GM18499 (cell line): ENCODE results near the gene GSTA2.
"Not testable (repeated sequence)": the region's sequence is repeated elsewhere in the genome, so short reads cannot be mapped to it uniquely, and the experiment has no call there.

Source experiments
- ATAC-seq: cut with Tn5 transposase; IDR thresholded peaks from one replicate; pipeline ENCODE4 v1.9.1; 2021; ENCODE audit warnings: moderate number of reproducible peaks; ENCODE audit not compliant: insufficient read depth, unreplicated experiment

GSTA2 gene

DNA sequence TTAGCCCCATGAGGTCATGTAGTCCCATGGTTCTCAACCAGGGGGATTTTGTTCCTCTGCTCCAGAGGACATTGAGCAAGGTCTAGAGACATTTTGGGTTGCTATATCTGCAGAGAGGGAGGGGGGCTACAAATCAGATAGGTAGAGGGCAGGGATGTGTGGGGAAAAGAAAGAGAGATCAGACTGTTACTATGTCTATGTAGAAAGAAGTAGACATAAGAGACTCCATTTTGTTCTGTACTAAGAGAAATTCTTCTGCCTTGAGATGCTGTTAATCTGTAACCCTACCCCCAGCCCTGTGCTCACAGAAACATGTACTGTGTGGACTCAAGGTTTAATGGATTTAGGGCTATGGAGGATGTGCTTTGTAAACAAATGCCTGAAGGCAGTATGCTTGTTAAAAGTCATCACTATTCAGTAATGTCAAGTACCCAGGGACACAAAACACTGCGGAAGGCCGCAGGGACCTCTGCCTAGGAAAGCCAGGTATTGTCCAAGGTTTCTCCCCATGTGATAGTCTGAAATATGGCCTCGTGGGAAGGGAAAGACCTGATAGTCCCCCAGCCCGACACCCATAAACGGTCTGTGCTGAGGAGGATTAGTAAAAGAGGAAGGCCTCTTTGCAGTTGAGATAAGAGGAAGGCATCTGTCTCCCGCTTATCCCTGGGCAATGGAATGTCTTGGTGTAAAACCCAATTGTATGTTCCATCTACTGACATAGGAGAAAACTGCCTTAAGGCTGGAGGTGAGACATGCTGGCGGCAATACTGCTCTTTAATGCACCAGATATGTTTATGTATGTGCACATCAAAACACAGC lies 1.4 kb downstream of the GSTA2 start:
- not testable (repeated sequence) for ATAC-seq

DNA sequence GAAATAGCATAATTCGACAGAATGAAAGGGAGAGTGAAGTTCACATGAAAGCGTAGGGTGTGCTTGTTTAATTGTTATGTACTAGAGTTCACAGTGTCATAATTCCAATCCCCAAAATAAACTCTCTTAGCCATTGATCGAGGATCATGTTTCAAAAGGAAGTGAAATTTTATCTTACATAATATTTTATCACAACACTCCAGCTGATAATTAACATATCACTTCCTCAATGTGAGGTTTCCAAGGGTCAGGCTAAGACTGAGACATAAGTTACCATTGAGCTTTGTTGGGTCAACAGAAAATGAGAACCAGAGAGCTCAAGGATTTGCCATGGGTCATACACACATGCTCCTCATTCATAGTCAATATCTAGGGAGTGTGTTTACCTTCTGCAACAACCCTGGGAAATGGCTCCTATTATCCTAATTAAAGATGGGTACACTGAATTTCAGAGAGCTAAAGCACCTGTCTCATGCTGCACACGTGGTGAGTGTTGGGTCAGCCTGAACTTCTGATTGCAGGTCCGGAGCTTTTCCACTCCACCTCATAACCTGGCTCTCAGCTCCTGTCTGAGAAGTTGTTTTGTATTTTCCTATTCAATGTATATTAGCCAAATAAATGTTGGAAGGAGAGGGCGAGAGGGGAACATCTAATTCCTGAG lies 3.0 kb downstream of the GSTA2 start:
- no peak for ATAC-seq

DNA sequence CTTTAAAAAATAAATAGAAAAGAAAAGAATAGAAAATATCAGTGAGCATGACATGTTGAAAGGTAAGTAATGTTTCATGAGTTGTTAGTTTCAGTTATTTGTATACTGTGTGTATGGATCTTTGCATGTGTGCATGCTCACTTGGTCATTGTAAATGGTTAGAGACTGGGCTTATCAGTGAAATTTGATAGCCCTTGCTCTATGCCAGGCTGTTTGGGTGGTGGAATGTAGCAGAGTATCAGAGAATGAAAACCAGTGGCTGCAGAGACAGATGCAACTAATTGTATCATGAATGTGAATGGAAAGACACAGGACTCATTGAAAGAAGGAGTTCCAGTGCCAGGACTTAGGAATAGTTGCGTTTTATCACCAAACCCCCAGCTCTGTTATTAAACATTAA lies 4.2 kb downstream of the GSTA2 start:
- no peak for ATAC-seq

DNA sequence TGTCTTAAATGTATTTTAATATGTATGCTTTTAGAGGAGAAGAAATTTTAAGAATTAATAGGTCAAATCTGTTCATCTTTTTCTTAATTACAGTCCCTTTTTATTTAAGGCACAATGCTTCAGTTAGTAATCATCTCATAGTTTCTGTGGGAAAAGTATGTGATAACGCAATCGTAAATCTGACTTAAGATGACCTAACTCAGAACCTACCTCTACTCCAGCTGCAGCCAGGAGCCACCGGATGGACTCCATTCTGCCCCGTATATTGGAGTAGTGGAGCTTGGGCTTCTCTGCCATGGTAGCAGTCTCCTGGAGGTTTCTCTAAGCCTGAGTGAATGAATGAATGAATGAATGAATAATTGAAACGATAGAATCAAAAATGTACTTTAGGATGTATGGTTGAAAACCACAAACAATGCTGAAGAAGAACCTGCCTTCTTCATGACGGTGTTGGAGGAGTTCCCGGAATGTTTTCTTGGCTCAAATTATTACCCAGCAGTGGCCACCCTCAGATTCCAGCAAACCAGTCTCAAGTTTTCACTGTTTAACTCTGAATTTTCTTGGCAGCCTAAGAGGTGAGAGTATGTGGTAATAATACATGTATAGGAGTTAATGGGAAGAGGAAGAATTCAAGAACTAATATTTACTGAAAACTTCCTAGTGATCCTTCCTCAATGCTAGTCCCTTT lies 5.5 kb downstream of the GSTA2 start:
- not testable (repeated sequence) for ATAC-seq

DNA sequence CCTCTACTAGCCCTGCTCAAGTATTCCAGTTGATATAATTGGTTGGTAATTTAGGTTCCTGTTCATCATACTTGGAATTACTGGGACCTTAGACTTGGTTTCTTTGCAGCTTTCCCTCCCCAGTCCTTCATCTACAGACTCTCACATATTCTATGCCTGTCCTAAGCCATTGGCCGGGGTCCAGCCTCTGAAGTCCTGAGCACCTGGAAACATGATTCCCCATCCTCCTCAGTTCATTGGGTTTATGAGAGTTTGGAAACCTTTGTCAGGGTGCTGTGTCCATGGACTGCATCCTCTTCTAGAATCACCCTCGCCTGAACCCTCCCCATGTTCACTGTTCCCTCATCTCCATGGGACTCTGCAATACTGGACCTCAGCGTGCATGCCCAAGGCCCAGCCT lies 8.8 kb downstream of the GSTA2 start:
- no peak for ATAC-seq

DNA sequence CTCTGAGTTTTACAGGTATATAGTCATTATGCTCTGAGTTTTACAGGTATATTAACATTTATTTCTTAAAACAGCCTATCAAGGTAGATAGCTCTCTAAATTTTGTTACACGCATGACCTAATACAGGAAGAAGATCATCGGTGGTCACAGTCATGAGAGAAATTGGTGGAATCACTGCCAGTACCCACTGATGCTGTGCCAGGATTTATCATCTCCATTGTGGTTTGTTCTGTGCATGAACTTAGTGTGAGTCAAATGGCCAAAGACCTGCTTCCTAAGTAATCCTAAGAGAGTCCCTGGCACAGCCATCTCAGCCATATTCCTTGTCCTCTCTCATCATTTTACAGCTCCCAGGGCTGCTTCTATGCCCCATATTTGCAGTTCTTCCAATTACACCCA lies 10.1 kb downstream of the GSTA2 start:
- ATAC-seq, result not testable (repeated sequence)

DNA sequence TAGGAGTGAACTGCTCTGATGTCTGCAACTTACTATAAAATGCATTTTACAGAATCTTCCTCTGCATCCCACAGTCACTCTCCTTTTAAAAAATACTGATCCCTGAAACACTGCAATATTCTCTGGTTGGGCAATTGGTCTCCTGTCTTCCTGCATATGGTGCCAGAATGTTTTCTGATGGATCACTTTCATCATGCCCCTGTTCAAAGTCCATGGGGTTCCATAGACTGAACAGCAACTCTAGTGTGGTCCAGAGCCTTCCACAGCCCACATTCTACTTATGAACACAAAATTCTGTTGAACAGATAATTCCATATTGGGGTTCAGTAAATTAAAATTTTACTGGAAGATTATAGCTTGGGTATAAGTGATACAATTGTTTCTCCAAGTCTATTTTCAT lies 11.0 kb downstream of the GSTA2 start:
- no peak for ATAC-seq

DNA sequence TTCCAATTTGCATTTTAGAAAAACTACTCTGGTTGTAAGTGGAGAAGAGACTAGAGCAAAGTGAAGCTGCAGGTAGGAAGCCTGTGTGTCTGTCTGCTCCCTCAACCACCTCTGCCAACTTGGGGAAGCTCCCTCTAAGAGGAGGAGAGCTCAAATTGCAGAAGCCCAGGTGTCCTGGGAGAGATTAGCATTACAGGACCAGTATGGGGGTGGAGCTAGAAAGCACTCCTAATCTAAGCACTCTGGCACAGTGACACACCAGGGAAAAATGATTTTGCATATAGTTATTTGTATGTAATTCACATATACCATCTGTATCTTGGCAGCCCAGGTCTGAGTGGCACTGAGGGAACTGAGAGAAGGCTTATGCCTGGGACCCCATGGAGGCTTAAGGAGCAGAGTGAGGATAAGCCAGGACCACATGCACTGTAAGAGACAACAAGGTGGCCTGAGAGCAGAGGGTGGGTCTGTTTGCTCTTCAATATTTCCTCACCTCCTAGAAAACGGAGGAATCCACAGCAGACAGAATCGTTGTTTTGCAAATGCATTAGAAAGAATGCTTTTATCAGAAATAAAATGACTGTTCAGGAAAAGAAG lies 13.6 kb downstream of the GSTA2 start:
- no peak for ATAC-seq

DNA sequence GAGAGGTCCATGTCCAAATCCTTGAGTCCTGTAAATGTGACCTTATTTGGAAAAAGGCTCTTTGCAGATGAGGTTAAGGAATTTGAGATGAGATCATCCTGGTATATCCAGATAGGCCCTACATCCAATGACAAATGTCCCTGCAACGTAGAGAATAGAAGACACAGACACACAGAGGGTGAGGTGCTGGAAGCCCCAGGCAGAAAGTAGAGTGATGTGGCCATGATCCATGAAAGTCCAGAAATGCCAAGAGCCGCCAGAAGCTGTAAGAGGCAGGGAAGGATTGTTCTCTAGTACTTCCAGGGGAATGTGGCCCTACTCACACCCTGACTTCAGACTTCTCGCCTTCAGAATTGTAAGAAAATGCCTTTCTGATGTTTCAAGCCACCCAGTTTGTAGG lies 16.0 kb downstream of the GSTA2 start:
- not testable (repeated sequence) for ATAC-seq

DNA sequence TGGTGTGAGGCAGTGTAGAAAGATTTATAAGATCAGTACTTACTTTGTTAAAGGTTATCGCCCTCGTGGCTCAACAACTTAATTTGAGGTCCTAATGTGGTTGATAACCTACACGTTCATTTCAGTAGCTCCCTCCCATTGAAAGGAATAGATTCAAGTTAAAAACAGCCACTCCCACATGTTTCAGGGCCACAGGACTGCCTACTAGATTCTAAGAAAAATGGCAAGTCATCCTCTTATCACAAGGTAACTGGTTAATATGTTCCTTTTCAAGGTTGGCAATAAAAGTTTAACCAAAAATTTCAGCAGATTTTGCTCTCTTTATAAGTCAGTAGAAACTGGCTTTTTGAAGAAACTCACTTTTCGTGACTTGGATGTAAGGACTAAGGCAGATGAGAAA lies 17.1 kb downstream of the GSTA2 start:
- ATAC-seq, result no peak

DNA sequence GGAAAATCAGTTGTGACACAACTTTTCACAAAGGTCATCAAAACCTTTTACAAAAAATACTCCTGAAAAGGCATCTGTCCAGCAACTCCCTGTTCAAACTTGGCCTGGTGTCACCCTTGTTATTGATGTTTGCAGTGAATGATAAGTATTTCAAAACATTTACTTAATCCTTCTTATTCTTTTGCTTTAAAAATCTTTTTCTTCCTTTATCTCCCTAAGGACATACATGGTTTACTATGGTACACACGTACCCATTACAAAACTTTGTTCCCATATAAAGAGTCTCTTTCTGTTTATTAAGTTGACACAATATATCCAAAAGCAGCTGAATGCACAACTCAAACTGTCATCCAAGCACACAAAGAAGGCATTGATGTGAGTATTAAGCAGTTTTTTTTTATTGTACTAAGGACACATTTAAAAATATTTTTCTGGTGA lies 17.5 kb downstream of the GSTA2 start:
- no peak for ATAC-seq

DNA sequence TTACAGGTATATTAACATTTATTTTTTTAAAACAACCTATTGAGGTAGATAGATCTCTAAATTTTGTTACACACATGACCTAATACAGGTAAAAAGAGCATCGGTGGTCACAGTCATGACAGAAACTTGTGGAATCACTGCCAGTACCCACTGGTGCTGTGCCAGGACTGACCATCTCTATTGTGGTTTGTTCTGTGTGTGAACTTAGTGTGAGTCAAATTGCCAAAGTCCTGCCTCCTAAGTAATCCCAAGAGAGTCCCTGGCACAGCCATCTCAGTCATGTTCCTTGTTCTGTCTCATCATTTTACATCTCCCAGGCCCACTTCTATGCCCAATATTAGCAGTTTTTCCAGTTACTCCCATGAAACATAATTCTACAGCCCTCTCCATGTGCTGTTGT lies 21.4 kb downstream of the GSTA2 start:
- ATAC-seq, result no peak

DNA sequence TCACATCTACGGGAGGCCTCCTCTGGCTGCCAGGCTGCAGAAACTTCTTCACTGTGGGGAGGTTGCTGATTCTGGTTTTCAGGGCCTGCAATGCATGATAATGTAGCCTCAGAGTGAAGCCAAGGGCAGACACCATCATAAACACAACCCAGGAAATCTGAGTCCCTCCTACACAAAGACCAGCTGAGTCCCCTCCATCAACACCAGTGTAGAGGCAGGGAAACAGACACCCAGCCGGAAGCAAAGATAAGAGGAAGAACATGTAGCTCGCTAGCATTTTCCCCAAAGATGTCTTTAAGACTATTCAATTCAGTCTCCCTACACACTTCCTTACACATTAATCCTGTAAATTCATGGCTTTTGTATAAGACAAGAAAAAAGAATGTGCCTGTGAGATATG lies 23.6 kb downstream of the GSTA2 start:
- no peak for ATAC-seq

DNA sequence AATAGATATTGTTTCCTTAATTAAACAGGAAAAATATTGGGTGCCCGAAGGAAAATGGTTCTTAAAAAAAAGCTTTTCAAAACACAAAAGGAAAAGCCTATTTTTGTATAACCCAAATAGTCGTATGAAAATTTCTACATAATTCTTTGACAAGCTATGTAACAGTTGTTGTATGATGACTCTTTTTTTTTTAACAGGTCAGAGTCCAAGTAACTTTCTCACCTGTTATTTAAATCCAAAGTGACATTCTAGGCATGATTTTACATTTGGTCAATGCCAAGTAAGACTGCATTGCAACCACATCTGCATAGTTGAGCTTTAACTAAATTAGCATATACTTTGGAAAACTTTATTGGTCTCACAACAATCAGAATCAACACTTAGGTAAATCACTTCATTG lies 24.1 kb downstream of the GSTA2 start:
- ATAC-seq, result no peak

DNA sequence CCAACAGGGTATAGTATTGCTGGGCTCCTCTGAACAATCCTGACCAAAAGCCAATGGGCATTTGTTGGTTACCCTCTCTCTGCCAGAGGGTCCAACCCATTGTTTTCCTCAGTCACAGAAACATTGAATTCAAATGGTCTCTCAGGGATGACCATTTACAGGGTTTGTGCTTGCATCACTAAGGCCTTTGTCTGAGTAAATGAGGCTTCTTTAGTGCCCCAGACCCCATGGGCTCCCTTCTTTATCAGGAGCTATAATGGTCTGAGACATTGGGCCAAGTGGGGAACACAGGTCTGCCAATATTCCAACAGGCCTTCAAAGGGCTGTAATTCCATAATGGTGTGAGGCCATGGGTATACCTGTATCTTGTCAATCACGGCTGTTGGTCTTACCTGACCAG lies 27.1 kb downstream of the GSTA2 start:
- ATAC-seq, result no peak

DNA sequence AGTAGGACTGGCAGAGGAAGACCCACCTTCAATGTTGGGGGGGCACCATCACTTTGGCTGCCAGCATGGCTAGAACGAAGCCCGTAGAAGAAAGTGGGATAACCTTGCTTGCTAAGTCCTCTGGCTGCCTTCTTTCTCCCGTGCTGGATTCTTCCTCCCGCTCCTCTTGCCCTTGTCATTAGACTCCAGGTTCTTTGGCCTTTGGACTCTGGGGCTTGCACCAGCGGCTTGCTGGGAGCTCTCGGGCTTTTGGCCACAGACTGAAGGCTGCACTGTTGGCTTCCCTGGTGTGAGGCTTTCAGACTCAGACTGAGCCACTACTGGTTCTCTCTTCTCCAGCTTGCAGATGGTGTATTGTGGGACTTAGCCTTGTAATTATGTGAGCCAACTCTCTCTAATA lies 28.2 kb downstream of the GSTA2 start:
- no peak for ATAC-seq

DNA sequence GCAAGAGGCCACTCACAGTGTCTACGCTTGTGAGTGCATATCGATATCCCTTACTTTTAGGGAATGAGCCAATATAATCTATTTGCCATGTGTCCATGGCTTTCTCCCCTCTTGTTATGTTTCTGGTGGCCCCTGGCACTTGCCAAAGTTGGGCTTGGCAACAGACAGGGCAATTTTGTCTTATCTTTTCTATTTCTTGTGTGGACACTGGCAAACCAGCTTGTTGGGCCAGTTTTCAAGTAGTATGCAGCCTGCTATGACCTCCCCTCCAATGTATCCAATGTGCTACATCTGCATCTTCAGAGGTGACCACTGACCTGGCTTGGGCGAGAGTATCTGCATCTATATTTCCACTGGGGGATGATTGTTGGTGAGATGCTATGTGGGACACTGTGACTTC lies 29.2 kb downstream of the GSTA2 start:
- no peak for ATAC-seq

DNA sequence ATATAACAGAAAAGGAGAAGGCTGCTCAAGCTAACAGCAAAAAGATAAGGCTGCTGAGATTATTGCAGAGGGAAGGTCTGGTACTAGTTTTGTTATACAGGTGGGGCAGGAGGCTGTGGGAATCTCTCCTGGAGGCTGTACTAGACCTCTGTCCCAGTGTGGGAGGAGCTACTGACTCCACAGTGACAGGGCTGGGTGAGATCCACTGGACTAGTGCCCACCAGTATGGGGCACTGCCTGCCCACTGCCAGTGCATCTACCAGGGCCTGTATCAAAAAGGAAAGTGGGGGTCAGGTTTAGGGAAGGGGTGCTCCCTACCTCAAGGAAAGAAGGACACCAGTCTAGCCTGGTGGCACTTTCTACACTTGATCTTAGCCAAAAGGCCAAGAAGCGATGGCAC lies 30.1 kb downstream of the GSTA2 start:
- ATAC-seq, result no peak

DNA sequence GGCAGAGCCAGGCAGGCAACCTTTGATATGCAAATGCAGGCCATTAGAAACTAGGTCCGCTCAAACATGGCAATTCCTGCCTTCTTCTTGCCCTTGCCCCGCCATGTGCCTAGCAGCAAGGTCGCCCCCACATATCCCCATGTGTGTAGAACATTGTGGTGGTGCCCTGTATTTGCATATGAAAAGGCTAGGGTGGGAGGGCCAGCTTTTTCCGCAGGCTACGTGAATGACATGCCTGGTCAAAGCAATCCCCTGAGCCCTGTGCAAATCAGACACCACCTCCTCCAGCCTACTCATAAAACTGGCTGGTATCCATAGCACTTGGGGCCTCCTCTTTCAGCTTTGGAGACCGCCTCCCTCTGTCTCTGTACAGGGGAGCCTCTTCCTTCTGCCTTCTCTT lies 31.6 kb downstream of the GSTA2 start:
- ATAC-seq, result no peak

DNA sequence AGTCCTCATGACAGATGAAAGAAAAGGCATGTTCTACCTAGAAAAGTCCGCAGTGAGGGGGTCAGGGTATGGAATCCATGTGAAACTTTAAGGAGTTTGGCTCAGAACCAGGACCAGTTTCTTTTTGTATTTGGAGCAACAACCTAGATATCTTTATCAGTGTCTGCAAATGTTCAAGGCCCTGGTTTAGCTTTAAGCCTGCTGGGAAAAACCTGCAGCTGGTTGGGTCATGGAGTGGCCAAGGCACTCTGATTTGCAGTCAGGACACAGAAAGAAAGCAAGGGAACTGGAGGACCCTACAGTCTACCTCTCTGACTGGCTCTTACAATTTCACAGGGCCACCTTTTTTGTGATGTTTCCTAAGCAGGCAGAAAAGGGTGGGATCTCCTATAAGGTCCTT lies 33.7 kb downstream of the GSTA2 start:
- no peak for ATAC-seq

DNA sequence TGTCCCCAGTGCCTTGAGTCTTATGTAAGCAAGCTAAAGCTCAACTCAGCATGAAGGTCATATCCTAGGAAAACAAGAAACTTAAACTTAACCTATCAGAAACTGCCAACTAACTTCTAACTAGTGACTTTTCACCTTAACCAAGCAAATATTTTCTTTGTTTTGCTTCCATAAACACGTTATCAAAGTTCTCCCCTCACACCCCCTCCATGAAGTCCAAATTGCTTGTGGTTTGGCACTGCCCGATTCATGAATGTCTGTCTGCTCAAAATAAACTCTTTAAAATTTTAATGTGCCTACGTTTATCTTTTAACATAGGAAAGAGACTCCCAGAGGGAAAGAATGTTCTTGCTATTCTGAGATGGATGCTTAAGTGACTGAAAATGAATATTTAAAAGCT lies 34.9 kb downstream of the GSTA2 start:
- ATAC-seq, result no peak
